Articular chondrocyte of knee joint (primary cell): Measurements from ENCODE around the gene FAM20B. TPM values are rescaled to one million over a fixed set of nuclear protein-coding genes. Genes with fewer than 3 reads are reported as not detected.

Source experiments
- total RNA-seq: library from RNA; depleted of rRNA; stranded (reverse); fragments of >200 nt; gene quantifications from 2 replicates; pipeline ENCODE4 v1.2.3, GENCODE V29; 2012

FAM20B gene, protein sequence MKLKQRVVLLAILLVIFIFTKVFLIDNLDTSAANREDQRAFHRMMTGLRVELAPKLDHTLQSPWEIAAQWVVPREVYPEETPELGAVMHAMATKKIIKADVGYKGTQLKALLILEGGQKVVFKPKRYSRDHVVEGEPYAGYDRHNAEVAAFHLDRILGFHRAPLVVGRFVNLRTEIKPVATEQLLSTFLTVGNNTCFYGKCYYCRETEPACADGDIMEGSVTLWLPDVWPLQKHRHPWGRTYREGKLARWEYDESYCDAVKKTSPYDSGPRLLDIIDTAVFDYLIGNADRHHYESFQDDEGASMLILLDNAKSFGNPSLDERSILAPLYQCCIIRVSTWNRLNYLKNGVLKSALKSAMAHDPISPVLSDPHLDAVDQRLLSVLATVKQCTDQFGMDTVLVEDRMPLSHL
- 57.2 and 57.6 TPM in 2 replicates for total RNA-seq

DNA sequence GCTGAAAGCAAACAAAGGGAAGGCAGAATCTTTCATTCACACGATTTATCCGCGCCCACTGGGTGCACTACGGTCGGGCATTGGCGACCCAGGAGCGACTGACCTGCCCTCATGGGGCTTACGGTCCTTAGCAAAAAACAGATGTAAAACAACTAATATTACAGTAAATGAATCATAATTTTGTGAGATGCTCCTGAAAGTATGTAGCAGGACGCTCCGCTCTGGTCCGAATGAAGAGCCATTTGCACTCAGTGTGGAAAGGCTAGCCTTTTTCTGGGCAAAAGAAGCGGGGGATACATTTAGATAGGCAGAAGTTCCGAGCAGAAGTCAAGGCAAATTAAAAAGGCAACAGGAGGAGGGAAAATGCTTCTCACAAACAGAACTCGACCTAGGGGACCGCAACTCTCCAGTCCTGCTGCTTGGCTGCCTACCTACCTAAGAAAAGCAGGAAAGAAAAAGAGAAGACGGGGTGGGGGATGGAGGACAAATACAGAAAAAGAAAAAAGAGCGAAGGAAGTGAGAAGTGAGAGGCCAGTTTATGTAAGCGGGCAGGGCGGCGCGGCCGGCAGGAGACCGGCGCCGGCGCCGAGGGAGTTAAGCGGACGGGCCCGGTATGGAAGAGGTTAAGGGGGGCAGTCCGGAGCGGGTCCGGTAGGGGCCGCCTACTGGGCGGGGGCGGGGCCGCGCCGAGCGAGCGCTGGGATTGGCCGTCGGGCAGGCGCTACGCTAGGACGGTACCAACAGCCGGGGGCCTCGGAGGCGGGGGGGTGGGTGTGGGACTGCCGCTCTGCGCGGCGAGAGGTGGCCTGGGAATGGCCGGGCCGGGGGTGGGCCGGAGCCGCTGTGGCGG, at the start of gene FAM20B:
TSS of gene FAM20B (plus strand) at position 770 of the 850 bp plus-strand sequence. CDS start 17,954 bp downstream, outside the sequence.

DNA sequence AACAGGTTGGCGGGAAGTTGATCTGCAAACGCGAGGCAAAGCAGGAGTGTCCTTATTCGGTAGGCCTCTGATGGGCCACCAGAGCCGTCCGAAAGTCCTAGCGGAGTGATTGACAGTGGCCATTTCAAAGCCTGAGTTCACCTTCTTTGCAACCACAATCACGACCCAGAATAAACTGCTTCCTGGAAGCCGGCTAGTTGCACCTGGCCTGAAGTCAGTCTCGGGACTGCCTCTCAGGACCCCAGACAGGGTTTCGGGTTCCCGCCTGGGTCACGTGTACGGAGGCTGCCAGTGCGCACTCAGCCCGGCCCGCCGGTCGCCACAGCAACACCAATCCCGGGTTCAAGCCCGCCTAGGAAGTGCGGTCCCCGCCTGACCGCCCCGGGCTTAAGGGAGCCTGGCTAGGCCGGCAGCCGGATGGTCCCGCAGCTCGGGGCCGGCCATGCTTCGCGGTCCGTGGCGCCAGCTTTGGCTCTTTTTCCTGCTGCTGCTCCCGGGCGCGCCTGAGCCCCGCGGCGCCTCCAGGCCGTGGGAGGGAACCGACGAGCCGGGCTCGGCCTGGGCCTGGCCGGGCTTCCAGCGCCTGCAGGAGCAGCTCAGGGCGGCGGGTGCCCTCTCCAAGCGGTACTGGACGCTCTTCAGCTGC, 56.1 kb downstream of the FAM20B start, which contains the start of gene TOR3A:
TSS of gene TOR3A (plus strand) at position 384 of the 646 bp plus-strand sequence. CDS start at position 443, 59 bp downstream.

Other genes with a start within 250 kb of the FAM20B start
- 10.1 and 14.5 TPM in 2 replicates for gene ANGPTL1, start 154.8 kb upstream of the FAM20B start, total RNA-seq
- gene TOR3A, start 56.2 kb downstream of the FAM20B start, total RNA-seq: 24.2 and 29.1 TPM in 2 replicates
- 102 and 125 TPM in 2 replicates for gene ABL2, start 203.8 kb downstream of the FAM20B start, total RNA-seq